NT2/D1 (cell line): ENCODE measurements around the gene TAF11L13.

ENCODE experiments used
- SUZ12 ChIP-seq: IDR thresholded peaks from 2 replicates; pipeline ENCODE4 v1.6.1; 2011; ENCODE audit not compliant: insufficient read length, insufficient read depth; ENCODE audit errors: extremely low read depth
- ZNF274 ChIP-seq: IDR thresholded peaks from 2 replicates; pipeline ENCODE4 v1.6.1; 2011; ENCODE audit warnings: mild to moderate bottlenecking, low read depth, low read length

DNA sequence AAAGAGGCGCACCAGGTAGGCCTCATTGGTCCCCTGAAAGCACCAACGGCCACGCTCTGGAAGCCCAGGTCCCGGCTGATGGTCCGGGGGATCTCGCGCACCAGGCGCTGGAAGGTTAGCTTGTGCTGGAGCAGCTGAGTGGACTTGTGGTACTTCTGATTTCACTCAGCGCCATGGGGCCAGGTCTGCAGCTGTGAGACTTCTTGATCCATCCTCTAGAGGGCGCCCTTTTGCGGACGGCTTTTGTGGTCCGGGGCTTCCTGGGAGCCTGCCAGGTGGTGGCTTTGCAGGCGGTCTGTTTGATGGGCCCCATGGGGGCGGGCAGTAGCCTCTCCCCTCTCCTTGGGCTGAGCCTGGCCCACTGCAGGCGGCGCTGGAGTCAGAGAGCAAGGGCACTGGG is 11.3 kb upstream of the TAF11L13 start:
- no peak for TF ChIP-seq SUZ12
- no peak for TF ChIP-seq ZNF274
